GM23338 (cell line): ENCODE measurements around the gene SCN4B. TPM values are rescaled to one million over a fixed set of nuclear protein-coding genes. Genes with fewer than 3 reads are reported as not detected.

Experiments used
- ATAC-seq: fragments of 200-7000 bp; cut with Tn5 transposase; 3 replicates; pipeline ENCODE4 v1.9.1; 2020
- DNase-seq: peaks from one replicate; pipeline ENCODE4 v3.0.0-alpha.2; 2015; ENCODE audit warnings: low spot score
- H2AFZ ChIP-seq: fragments of 200-600 bp; sonication (generic); 2 replicates; pipeline ENCODE4 v1.8.0; 2016; ENCODE audit warnings: antibody characterized with exemption, mild to moderate bottlenecking, moderate library complexity
- H3F3A ChIP-seq: fragments of 200-600 bp; sonication (generic); replicated peaks from 2 replicates; pipeline ENCODE4 v1.8.0; 2017; ENCODE audit warnings: antibody characterized with exemption, mixed run types, low read depth
- H3K27ac ChIP-seq: fragments of 200-600 bp; sonication (generic); 2 replicates; pipeline ENCODE4 v1.6.1; 2016; ENCODE audit warnings: low read depth
- H3K27me3 ChIP-seq: fragments of 200-600 bp; sonication (generic); 2 replicates; pipeline ENCODE4 v1.8.0; 2016; ENCODE audit warnings: mild to moderate bottlenecking, mixed run types, moderate library complexity; ENCODE audit not compliant: insufficient read depth
- H3K36me3 ChIP-seq: fragments of 200-600 bp; sonication (generic); 2 replicates; pipeline ENCODE4 v1.8.0; 2016; ENCODE audit warnings: mild to moderate bottlenecking; ENCODE audit not compliant: insufficient read depth
- H3K4me1 ChIP-seq: fragments of 200-600 bp; sonication (generic); 2 replicates; pipeline ENCODE4 v1.8.0; 2016; ENCODE audit warnings: mild to moderate bottlenecking, moderate library complexity; ENCODE audit not compliant: insufficient read depth
- H3K4me2 ChIP-seq: fragments of 200-600 bp; sonication (generic); 2 replicates; pipeline ENCODE4 v1.7.1; 2017; ENCODE audit warnings: mixed run types
- H3K4me3 ChIP-seq: fragments of 200-600 bp; sonication (generic); 2 replicates; pipeline ENCODE4 v1.6.1; 2016; ENCODE audit warnings: mixed run types
- H3K79me2 ChIP-seq: fragments of 200-600 bp; sonication (generic); replicated peaks from 2 replicates; pipeline ENCODE4 v1.8.0; 2017; ENCODE audit warnings: mild to moderate bottlenecking; ENCODE audit not compliant: insufficient read depth
- H3K9me2 ChIP-seq: fragments of 200-600 bp; sonication (generic); 2 replicates; pipeline ENCODE4 v1.8.0; 2017; ENCODE audit not compliant: insufficient read depth
- H4K20me1 ChIP-seq: fragments of 200-600 bp; sonication (generic); replicated peaks from 2 replicates; pipeline ENCODE4 v1.8.0; 2017; ENCODE audit warnings: mild to moderate bottlenecking; ENCODE audit not compliant: insufficient read depth
- H3K27ac Mint-ChIP-seq: 2 replicates; pipeline ENCODE4 v1.8.0; 2020; ENCODE audit warnings: inconsistent platforms, mild to moderate bottlenecking, moderate library complexity, mixed read lengths
- H3K27me3 Mint-ChIP-seq: 3 replicates; pipeline ENCODE4 v1.8.0; 2022; ENCODE audit warnings: low read depth, mild to moderate bottlenecking, moderate library complexity, mixed read lengths, inconsistent platforms; ENCODE audit not compliant: insufficient read depth, poor library complexity
- H3K36me3 Mint-ChIP-seq: 3 replicates; pipeline ENCODE4 v1.8.0; 2021; ENCODE audit warnings: low read depth, mild to moderate bottlenecking, inconsistent platforms, moderate library complexity, mixed read lengths
- H3K4me1 Mint-ChIP-seq: 3 replicates; pipeline ENCODE4 v1.8.0; 2020; ENCODE audit warnings: mild to moderate bottlenecking, inconsistent platforms, mixed read lengths
- H3K4me3 Mint-ChIP-seq: 3 replicates; pipeline ENCODE4 v1.8.0; 2021; ENCODE audit warnings: moderate library complexity, mild to moderate bottlenecking, inconsistent platforms, mixed read lengths
- H3K9me3 Mint-ChIP-seq: 3 replicates; pipeline ENCODE4 v1.8.0; 2020; ENCODE audit warnings: moderate library complexity, mild to moderate bottlenecking, inconsistent platforms, mixed read lengths
- CREB1 ChIP-seq: fragments of 250-450 bp; sonication (Bioruptor Pico); IDR thresholded peaks from 2 replicates; pipeline ENCODE4 v1.5.0; 2020; ENCODE audit warnings: low read depth, mild to moderate bottlenecking, moderate library complexity
- NANOG ChIP-seq: IDR thresholded peaks from 2 replicates; pipeline ENCODE4 v1.6.1; 2016; ENCODE audit warnings: antibody characterized with exemption, borderline replicate concordance
- POLR2AphosphoS5 ChIP-seq: IDR thresholded peaks from 2 replicates; pipeline ENCODE4 v1.6.1; 2016; ENCODE audit warnings: antibody characterized with exemption, low read depth
- ZNF331 ChIP-seq: fragments of 250-450 bp; sonication (Bioruptor Pico); IDR thresholded peaks from 2 replicates; pipeline ENCODE4 v1.5.0; 2020; ENCODE audit warnings: low read depth, mild to moderate bottlenecking, moderate library complexity
- polyA plus RNA-seq: library from polyadenylated mRNA; unstranded; fragments of >200 nt; fragmentation: Nextera tagmentation; extraction: Ambion mirVana; gene quantifications from 2 replicates; pipeline ENCODE4 v1.2.1, GENCODE V29; 2016
- total RNA-seq: library from RNA; depleted of rRNA; stranded (reverse); fragments of >200 nt; shearing (Covaris generic); gene quantifications from 2 replicates; pipeline ENCODE4 v1.2.3, GENCODE V29; 2014
- TF ChIP-seq, protein P1 (sequence below), 2 experiments: fragments of 200-600 bp in 1 of 2; sonication (generic) in 1 of 2; conservative IDR thresholded peaks; 2 replicates each; pipeline versions ENCODE4 v1.5.1 to v1.6.1; 2016 to 2017; ENCODE audit warnings: antibody characterized with exemption in 2 of 2, low read depth in 2 of 2, mild to moderate bottlenecking in 2 of 2, moderate library complexity in 1 of 2
- TF ChIP-seq, protein P2 (sequence below): fragments of 250-450 bp; sonication (Bioruptor Pico); IDR thresholded peaks from 2 replicates; pipeline ENCODE4 v1.5.0; 2020; ENCODE audit warnings: mild to moderate bottlenecking, moderate library complexity

The SCN4B gene
- total and polyA plus RNA-seq, 2 experiments from 2014 or later: 0.45 to 3.0 TPM

- peak overlapping the region; percentile 81 for H3K4me2 ChIP-seq
- H2AFZ ChIP-seq: peak overlapping the region; percentile 98
- Mint-ChIP-seq H3K9me3 (no peaks in the 10 kb centered on the region), H3K27me3 (peaks cover 14% of the 10 kb centered on the region), H3K27ac (no peak overlapping the region), H3K36me3 (no peaks in the 10 kb centered on the region), H3K4me3 (peak overlapping the region; percentile 57), H3K4me1 (peaks cover 28% of the 10 kb centered on the region)
- no peak overlapping the region for H3K27ac ChIP-seq
- H3K27me3 ChIP-seq: peaks cover 18% of the 10 kb centered on the region
- H3K4me3 ChIP-seq: peak overlapping the region; percentile 50; the same call in 1 of the 2 replicates
- H3K4me1 ChIP-seq: peaks cover 10% of the 10 kb centered on the region
- H3K36me3 ChIP-seq: no peaks in the 10 kb centered on the region
- no peaks in the 10 kb centered on the region for H3K9me2 ChIP-seq
- TF ChIP-seq ZNF331 (CRISPR knock-in tag) (no peak), CREB1 (CRISPR knock-in tag) (0 out of 2 replicates have a peak, but pooled peaks have one; percentile 55), NANOG (no peak), POLR2AphosphoS5 (no peak)
- TF ChIP-seq, protein P1, sequence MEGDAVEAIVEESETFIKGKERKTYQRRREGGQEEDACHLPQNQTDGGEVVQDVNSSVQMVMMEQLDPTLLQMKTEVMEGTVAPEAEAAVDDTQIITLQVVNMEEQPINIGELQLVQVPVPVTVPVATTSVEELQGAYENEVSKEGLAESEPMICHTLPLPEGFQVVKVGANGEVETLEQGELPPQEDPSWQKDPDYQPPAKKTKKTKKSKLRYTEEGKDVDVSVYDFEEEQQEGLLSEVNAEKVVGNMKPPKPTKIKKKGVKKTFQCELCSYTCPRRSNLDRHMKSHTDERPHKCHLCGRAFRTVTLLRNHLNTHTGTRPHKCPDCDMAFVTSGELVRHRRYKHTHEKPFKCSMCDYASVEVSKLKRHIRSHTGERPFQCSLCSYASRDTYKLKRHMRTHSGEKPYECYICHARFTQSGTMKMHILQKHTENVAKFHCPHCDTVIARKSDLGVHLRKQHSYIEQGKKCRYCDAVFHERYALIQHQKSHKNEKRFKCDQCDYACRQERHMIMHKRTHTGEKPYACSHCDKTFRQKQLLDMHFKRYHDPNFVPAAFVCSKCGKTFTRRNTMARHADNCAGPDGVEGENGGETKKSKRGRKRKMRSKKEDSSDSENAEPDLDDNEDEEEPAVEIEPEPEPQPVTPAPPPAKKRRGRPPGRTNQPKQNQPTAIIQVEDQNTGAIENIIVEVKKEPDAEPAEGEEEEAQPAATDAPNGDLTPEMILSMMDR (conservative IDR thresholded peaks at IDR 0.05; ENCODE audit: low read depth in 2 of 2): no peak
- TF ChIP-seq, protein P2, sequence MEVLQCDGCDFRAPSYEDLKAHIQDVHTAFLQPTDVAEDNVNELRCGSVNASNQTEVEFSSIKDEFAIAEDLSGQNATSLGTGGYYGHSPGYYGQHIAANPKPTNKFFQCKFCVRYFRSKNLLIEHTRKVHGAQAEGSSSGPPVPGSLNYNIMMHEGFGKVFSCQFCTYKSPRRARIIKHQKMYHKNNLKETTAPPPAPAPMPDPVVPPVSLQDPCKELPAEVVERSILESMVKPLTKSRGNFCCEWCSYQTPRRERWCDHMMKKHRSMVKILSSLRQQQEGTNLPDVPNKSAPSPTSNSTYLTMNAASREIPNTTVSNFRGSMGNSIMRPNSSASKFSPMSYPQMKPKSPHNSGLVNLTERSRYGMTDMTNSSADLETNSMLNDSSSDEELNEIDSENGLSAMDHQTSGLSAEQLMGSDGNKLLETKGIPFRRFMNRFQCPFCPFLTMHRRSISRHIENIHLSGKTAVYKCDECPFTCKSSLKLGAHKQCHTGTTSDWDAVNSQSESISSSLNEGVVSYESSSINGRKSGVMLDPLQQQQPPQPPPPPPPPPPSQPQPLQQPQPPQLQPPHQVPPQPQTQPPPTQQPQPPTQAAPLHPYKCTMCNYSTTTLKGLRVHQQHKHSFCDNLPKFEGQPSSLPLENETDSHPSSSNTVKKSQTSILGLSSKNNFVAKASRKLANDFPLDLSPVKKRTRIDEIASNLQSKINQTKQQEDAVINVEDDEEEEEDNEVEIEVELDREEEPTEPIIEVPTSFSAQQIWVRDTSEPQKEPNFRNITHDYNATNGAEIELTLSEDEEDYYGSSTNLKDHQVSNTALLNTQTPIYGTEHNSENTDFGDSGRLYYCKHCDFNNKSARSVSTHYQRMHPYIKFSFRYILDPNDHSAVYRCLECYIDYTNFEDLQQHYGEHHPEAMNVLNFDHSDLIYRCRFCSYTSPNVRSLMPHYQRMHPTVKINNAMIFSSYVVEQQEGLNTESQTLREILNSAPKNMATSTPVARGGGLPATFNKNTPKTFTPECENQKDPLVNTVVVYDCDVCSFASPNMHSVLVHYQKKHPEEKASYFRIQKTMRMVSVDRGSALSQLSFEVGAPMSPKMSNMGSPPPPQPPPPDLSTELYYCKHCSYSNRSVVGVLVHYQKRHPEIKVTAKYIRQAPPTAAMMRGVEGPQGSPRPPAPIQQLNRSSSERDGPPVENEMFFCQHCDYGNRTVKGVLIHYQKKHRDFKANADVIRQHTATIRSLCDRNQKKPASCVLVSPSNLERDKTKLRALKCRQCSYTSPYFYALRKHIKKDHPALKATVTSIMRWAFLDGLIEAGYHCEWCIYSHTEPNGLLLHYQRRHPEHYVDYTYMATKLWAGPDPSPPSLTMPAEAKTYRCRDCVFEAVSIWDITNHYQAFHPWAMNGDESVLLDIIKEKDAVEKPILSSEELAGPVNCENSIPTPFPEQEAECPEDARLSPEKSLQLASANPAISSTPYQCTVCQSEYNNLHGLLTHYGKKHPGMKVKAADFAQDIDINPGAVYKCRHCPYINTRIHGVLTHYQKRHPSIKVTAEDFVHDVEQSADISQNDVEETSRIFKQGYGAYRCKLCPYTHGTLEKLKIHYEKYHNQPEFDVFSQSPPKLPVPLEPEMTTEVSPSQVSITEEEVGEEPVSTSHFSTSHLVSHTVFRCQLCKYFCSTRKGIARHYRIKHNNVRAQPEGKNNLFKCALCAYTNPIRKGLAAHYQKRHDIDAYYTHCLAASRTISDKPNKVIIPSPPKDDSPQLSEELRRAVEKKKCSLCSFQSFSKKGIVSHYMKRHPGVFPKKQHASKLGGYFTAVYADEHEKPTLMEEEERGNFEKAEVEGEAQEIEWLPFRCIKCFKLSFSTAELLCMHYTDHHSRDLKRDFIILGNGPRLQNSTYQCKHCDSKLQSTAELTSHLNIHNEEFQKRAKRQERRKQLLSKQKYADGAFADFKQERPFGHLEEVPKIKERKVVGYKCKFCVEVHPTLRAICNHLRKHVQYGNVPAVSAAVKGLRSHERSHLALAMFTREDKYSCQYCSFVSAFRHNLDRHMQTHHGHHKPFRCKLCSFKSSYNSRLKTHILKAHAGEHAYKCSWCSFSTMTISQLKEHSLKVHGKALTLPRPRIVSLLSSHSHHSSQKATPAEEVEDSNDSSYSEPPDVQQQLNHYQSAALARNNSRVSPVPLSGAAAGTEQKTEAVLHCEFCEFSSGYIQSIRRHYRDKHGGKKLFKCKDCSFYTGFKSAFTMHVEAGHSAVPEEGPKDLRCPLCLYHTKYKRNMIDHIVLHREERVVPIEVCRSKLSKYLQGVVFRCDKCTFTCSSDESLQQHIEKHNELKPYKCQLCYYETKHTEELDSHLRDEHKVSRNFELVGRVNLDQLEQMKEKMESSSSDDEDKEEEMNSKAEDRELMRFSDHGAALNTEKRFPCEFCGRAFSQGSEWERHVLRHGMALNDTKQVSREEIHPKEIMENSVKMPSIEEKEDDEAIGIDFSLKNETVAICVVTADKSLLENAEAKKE (CRISPR knock-in tag): no peak
- peak; percentile 89 for DNase-seq
- H3F3A ChIP-seq: no peaks in the 10 kb centered on the region
- H3K79me2 ChIP-seq: no peaks in the 10 kb centered on the region
- no peaks in the 10 kb centered on the region for H4K20me1 ChIP-seq
- peak; percentile 84 for ATAC-seq
These were observed 27.7 kb upstream of the SCN4B start for GRCh38 chr11:118180300-118180703.
